ENCODE data around the gene TIGD1.

DNA sequence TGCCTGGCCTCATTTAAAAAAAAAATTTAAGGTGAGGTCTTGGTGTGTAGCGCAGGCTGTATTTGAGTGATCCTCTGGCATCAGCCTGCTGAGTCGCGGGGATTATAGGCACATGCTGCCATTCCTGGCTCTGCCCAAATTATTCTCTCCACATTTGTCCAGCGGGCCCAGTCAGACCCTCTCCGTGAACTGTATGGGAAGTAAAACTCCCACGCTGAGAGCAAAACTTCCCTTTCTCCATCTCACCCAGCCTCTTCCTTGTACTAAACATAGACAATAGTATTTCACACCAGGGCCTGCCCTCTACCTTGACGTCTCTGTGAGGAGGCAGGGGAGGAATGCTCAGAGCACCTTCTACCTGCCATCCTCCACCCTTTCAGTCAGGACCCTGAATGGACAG lies 37.2 kb upstream of the TIGD1 start:
- TF ChIP-seq, protein P1, sequence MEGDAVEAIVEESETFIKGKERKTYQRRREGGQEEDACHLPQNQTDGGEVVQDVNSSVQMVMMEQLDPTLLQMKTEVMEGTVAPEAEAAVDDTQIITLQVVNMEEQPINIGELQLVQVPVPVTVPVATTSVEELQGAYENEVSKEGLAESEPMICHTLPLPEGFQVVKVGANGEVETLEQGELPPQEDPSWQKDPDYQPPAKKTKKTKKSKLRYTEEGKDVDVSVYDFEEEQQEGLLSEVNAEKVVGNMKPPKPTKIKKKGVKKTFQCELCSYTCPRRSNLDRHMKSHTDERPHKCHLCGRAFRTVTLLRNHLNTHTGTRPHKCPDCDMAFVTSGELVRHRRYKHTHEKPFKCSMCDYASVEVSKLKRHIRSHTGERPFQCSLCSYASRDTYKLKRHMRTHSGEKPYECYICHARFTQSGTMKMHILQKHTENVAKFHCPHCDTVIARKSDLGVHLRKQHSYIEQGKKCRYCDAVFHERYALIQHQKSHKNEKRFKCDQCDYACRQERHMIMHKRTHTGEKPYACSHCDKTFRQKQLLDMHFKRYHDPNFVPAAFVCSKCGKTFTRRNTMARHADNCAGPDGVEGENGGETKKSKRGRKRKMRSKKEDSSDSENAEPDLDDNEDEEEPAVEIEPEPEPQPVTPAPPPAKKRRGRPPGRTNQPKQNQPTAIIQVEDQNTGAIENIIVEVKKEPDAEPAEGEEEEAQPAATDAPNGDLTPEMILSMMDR (IDR thresholded peaks at IDR 0.05): no peak
- TF ChIP-seq POLR2A (IDR thresholded peaks at IDR 0.05): no peak
